HAP-1 (cell line): ENCODE data around the gene AP4B1.

Experiments
- DNase-seq, 2 experiments: peaks; one replicate each; pipeline ENCODE4 v3.0.0-alpha.2; 2016 to 2020; ENCODE audit warnings: low spot score in 2 of 2
- H3K27me3 ChIP-seq: fragments of 250-450 bp; sonication (Bioruptor Pico); 2 replicates; pipeline ENCODE4 v1.5.1; 2020; ENCODE audit warnings: low read depth, mild to moderate bottlenecking, moderate library complexity
- H3K36me3 ChIP-seq: fragments of 250-450 bp; sonication (Bioruptor Pico); replicated peaks from 2 replicates; pipeline ENCODE4 v1.5.1; 2020; ENCODE audit warnings: mild to moderate bottlenecking
- H3K4me1 ChIP-seq: fragments of 250-450 bp; sonication (Bioruptor Pico); 2 replicates; pipeline ENCODE4 v1.5.1; 2020; ENCODE audit warnings: mild to moderate bottlenecking
- H3K4me3 ChIP-seq: fragments of 250-450 bp; sonication (Bioruptor Pico); 2 replicates; pipeline ENCODE4 v1.5.1; 2020; ENCODE audit warnings: mild to moderate bottlenecking, moderate library complexity
- H3K9me3 ChIP-seq: fragments of 250-450 bp; sonication (Bioruptor Pico); 2 replicates; pipeline ENCODE4 v1.5.1; 2020; ENCODE audit warnings: mild to moderate bottlenecking, moderate library complexity
- in situ Hi-C: fragments of 300-500 bp; cut with MboI; formaldehyde crosslinking; loops from 3 replicates; pipeline ENCODE4 v1.14.3; 2020; ENCODE audit warnings: low sequenced_read_pairs, inconsistent platforms, mixed read lengths

AP4B1 gene

DNA sequence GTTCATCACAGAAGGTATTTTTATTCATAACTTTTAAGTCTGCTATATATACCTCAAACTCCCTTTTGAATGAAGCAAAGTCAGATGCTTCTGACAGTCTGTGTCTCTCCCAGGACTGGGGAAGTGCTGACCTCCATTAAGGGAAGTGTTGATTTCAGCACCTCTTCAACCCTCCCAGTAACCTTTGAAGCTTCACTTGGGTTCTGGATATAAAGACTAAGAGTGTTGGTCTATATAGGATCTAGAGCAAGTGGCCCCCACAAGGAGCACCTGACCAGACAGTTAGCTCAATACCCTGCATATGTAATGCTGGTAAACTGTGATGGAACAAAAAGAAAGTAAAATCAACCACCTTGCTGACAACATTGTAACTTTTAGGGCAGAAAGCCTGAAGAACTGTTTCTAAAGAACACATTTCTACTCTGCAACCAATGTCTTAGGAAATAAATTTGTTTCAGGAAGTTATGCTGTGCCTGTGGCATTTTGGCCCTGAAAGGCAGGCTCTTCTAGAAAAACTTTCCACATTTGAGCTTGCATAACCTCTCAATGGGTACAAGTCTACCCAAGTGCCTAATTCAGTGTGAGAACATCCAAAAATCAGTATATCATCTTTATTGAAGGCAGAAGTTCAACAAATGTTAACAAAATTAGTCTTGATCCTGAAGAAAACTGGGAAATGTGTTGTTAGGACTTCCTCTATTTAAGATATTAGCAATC lies 32.2 kb downstream of the AP4B1 start:
- Histone ChIP-seq H3K27me3 (no peaks in the 10 kb centered on the region), H3K9me3 (no peaks in the 10 kb centered on the region), H3K36me3 (no peaks in the 10 kb centered on the region), H3K4me1 (no peaks in the 10 kb centered on the region), H3K4me3 (no peak overlapping the region)
- in situ Hi-C loops = no loop called here
- DNase-seq = no peak

DNA sequence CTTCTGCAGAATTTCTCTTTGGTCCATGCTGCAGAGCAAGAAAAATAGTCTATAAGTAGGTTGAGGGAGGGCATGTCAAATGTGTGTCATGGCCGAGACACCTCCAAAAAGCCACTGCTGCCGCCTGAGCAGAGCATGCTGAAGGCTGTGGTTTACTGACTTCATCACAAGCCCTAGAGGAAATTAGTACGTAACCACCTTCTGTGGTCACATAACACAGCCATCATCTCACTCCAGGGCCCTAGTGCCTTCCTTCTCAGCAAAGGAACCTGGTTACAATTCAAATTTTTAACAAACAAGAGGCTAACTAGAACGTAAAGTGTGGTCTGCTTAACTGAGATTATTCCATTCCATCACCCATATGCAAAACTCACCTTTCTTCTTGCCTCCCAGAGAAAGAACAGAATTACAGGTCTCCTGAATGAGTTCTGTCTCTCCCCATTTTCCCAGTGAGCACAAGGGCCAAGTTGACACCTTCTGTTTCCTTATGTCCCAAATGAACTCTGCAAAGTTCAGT lies 32.9 kb downstream of the AP4B1 start, which contains the start of gene PTPN22:
TSS of gene PTPN22 (minus strand) at position 116 of the 517 bp plus-strand sequence.
- no peak within 1 kb of the TSS for H3K4me3 ChIP-seq
- DNase-seq = no peak
- H3K4me1 ChIP-seq = no peaks in the 10 kb centered on the region
- no peaks in the 10 kb centered on the region for H3K36me3 ChIP-seq
- in situ Hi-C loops = no loop called here
- no peaks in the 10 kb centered on the region for H3K27me3 ChIP-seq
- no peaks in the 10 kb centered on the region for H3K9me3 ChIP-seq

DNA sequence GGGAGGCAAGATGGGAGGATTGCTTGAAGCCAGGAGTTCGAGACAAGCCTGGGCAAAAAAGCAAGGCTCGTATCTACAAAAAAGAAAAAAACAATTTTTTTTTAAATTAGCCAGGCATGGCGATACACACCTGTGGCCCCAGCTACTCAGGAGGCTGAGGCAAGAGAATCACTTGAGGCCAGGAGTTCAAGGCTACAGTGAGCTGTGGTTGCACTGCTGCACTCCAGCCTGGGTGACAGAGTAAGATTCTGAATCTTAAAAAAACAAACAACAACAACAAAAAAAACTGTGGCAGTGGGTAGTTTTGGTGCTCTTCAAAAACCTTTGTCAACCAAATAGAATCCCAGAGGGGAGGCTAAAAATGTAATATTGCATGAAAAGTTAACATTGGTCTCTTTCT lies 33.8 kb downstream of the AP4B1 start:
- in situ Hi-C loops = no loop called here
- Histone ChIP-seq H3K4me1 (no peaks in the 10 kb centered on the region), H3K36me3 (no peaks in the 10 kb centered on the region), H3K27me3 (no peaks in the 10 kb centered on the region), H3K9me3 (no peaks in the 10 kb centered on the region), H3K4me3 (no peak overlapping the region)
- DNase-seq = no peak

DNA sequence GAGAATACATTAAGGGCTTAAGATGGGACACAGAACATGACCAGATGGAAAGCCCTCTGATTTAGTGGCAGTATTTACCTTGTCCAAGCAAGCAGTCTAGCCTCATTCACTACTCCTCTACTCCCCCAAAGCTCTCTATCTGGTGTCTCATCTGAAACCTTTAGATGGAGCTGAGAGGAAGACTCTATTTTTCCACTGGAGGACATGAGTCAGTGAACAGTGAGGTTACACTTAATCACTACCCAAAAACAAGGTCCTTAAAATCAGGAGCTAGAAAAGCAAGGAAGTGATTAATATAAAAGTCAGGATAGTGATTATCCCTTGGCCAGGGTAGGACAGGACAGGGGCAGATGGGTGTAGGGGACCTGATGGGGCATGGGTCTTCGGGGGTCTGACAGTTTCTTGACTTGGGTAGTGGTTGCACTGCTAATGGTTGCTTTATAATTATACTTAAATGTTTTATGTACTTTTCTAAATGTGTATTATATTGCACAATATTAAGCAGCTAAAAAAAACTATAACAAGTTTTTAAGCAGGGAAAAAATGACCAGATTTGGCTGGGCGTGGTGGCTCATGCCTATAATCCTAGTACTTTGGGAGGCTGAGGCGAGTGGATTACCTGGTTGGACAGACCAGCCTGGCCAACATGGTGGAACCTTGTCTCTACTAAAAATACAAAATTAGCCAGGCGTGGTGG lies 36.1 kb downstream of the AP4B1 start:
- Histone ChIP-seq H3K27me3 (no peaks in the 10 kb centered on the region), H3K4me3 (no peak overlapping the region), H3K36me3 (no peaks in the 10 kb centered on the region), H3K9me3 (no peaks in the 10 kb centered on the region), H3K4me1 (no peaks in the 10 kb centered on the region)
- in situ Hi-C loops = no loop called here
- DNase-seq = no peak

DNA sequence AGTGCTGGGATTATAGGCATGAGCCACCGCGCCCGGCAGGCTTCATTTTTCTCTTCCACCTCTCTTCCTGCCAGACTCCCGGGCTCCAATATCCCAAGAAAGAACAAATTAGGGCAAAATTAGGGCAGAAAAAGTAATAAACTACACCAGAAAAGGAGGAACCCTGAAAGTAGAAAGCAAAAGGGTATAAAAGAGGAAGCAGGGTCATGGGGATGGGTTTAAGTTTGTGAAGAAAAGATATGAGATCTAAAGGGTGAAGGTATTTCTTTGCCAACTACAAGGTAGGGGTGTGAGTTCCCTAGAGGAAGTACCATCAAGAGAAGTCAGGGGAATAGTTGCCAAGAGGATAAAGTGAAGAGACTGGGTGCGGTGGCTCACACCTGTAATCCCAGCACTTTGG lies 43.0 kb downstream of the AP4B1 start:
- Histone ChIP-seq H3K27me3 (0 out of 2 replicates have a peak, but pooled peaks cover 6% of the 10 kb centered on the region), H3K9me3 (no peaks in the 10 kb centered on the region), H3K4me3 (no peak overlapping the region), H3K4me1 (no peaks in the 10 kb centered on the region), H3K36me3 (no peaks in the 10 kb centered on the region)
- in situ Hi-C loops = no loop called here
- no peak for DNase-seq

DNA sequence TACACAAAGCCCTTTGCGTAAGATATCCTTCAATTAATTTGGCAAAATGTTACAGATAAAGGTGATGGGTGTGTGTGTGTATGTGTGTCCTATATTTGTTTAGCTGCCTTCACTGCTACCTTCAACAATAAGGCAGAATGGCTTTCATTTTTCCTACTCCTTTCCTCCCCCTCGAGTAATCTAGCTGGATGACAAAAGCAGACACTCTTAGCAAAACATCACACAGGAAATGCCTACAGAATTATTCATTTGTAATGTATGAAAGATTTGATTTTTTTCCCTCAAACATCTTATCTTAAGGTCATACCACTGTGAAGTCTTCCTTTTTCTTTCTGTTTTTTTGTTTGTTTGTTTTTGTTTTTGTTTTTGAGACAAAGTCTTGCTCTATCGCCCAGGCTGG lies 43.7 kb downstream of the AP4B1 start:
- Histone ChIP-seq H3K36me3 (no peaks in the 10 kb centered on the region), H3K4me3 (no peak overlapping the region), H3K27me3 (0 out of 2 replicates have a peak, but pooled peaks cover 6% of the 10 kb centered on the region), H3K4me1 (no peaks in the 10 kb centered on the region), H3K9me3 (no peaks in the 10 kb centered on the region)
- DNase-seq = no peak
- in situ Hi-C loops = no loop called here

DNA sequence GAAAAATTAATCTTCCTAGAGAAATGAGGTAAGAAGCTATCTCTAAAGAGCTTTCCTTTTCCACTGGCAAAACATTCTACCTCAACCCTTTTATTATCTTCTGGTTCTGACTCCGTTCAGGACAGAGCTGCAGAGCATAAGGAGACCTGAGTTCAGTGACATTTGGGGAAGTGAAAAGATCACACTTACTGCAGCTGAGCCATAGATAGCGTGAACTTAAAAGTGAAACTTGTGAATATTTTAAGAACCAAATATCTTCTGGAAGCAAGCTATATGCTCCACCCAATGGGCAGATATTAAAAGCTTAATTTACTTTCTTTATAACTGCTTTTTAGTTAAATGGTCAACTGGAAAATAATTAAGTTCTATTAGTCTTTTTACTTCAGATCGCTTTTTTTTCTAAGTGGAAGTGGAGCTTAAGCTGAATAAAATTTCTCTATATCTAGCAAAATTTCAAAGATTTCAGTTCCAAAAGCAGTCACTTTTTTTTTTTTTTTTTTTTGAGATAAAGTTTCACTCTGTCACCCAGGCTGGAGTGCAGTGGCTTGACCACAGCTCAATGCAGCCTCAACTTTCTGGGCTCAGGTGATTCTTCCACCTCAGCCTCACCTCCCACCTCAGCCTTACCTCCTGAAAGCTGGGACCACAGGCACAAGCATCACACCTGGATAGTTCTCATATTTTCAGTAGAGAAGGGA lies 45.0 kb downstream of the AP4B1 start:
- no peaks in the 10 kb centered on the region for H3K36me3 ChIP-seq
- H3K4me1 ChIP-seq = no peaks in the 10 kb centered on the region
- no peaks in the 10 kb centered on the region for H3K9me3 ChIP-seq
- H3K27me3 ChIP-seq = 0 out of 2 replicates have a peak, but pooled peaks cover 6% of the 10 kb centered on the region
- in situ Hi-C loops = no loop called here
- no peak for DNase-seq
- no peak overlapping the region for H3K4me3 ChIP-seq

DNA sequence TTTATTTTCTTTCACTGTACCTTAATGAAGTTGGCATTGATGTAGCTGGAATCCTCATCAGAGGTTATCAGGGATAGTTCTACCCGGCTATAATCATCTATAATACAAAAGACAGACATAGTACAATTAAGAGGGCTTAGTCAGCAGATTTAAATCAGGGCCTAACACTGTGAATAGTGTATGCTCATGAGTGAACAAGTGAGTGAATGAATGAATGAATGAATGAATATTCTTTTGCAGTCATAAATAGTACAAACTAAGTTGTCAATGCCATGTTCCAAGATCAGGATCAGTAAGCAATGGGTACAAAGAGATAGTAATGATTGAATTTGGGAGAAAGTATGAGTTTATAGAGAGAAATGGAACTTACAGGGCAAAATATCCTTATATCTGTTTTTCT lies 45.6 kb downstream of the AP4B1 start:
- DNase-seq = no peak
- no peak overlapping the region for H3K4me3 ChIP-seq
- in situ Hi-C loops = no loop called here
- no peaks in the 10 kb centered on the region for H3K36me3 ChIP-seq
- H3K27me3 ChIP-seq = 0 out of 2 replicates have a peak, but pooled peaks cover 6% of the 10 kb centered on the region
- no peaks in the 10 kb centered on the region for H3K9me3 ChIP-seq
- H3K4me1 ChIP-seq = no peaks in the 10 kb centered on the region

DNA sequence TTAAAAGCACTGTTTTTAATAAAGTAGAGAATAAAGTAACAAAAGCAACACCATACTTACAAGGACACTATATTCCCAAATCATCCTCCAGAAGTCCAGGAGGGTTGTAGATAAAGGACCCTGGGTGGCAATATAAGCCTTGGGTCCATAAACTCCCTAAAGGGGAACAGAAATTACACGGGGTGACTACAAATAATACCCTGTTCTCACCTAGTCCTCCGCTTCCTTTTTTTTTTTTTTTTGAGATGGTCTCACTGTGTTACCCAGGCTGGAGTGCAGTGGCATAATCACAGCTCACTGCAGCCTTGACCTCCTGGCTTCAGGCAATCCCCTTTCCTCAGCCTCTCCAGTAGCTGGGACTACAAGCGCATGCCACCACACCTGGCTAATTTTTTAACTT lies 46.2 kb downstream of the AP4B1 start:
- Histone ChIP-seq H3K36me3 (no peaks in the 10 kb centered on the region), H3K4me3 (no peak overlapping the region), H3K27me3 (0 out of 2 replicates have a peak, but pooled peaks cover 6% of the 10 kb centered on the region), H3K4me1 (no peaks in the 10 kb centered on the region), H3K9me3 (no peaks in the 10 kb centered on the region)
- in situ Hi-C loops = no loop called here
- no peak for DNase-seq

DNA sequence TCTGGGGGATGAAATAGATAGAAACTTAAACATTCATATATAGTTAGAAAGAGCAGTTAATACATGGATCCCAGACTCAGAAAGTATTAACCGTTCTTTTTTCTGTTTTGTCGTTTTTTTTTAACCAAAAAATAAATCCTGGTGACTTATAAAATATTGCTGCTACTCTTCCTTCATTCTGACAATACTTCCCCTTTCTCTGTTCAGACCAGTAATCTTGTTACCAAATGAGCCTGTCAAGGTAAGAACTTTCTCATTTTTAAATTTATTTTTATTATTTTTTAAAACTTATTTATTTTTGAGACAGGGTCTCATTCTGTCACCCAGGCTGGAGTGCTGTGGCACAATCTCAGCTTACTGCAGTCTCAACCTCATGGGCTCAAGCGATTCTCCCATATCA lies 46.8 kb downstream of the AP4B1 start:
- H3K4me1 ChIP-seq = no peaks in the 10 kb centered on the region
- DNase-seq = no peak
- in situ Hi-C loops = no loop called here

DNA sequence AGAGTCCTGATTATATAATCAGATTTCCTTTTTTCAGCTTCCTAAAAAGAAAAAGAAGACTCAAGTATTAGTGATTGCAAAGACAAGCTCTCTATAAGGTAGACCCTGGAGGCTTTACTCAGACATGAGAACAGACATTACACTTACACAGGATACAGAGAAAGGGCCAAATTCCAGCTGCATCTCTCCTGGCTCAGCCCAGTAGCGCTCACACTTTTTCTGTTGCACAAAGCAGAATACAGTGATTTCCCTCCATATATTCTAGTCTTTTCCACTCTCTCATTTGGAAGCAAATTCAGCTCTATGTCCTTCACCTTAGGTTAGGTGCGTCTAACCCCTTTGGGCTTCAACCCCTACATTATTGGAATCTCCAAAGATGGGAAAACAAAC lies 48.2 kb downstream of the AP4B1 start:
- no peak for DNase-seq
- no peaks in the 10 kb centered on the region for H3K36me3 ChIP-seq
- no peak overlapping the region for H3K4me3 ChIP-seq
- H3K9me3 ChIP-seq = no peaks in the 10 kb centered on the region
- 0 out of 2 replicates have a peak, but pooled peaks cover 6% of the 10 kb centered on the region for H3K27me3 ChIP-seq
- in situ Hi-C loops = no loop called here
- H3K4me1 ChIP-seq = no peaks in the 10 kb centered on the region

More for the DNA sequence above, 46.8 kb downstream of the AP4B1 start:
- Histone ChIP-seq H3K36me3 (no peaks in the 10 kb centered on the region), H3K9me3 (no peaks in the 10 kb centered on the region), H3K27me3 (0 out of 2 replicates have a peak, but pooled peaks cover 6% of the 10 kb centered on the region), H3K4me3 (no peak overlapping the region)

DNA sequence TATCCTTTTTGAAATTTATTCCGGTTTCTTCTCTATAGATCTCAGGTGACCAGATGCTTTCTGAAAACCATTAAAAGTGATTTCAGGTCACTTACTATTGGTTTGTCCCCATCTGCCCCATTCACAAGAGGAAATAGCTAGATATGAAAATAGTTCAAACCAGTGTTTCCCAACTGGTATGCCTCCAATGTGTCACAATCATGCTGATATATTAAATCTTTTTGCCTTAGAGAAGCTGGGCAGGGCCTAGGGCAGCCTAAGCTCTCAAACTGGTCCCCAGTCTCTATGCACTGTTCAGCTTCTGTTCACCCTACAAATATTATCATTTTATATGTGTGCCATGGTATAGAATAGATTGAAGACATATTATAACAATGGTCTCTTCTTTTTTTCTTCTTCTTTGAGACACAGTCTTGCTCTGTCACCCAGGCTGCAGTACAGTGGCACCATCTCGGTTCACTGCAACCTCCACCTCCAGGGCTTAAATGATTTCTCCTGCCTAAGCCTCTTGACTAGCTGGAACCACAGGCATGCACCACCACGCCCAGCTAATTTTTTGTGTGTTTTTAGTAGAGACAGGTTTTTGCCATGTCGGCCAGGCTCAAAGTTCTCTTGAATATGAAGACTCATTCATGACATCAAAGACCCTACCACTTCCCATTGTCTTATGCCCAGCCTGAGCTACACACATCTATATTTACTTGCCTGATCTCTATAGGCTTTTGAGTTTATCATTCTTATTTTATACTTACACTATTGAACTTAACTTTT lies 48.8 kb downstream of the AP4B1 start:
- DNase-seq = no peak
- no peaks in the 10 kb centered on the region for H3K9me3 ChIP-seq
- no peaks in the 10 kb centered on the region for H3K36me3 ChIP-seq
- no peak overlapping the region for H3K4me3 ChIP-seq
- 0 out of 2 replicates have a peak, but pooled peaks cover 6% of the 10 kb centered on the region for H3K27me3 ChIP-seq
- no peaks in the 10 kb centered on the region for H3K4me1 ChIP-seq
- in situ Hi-C loops = no loop called here

DNA sequence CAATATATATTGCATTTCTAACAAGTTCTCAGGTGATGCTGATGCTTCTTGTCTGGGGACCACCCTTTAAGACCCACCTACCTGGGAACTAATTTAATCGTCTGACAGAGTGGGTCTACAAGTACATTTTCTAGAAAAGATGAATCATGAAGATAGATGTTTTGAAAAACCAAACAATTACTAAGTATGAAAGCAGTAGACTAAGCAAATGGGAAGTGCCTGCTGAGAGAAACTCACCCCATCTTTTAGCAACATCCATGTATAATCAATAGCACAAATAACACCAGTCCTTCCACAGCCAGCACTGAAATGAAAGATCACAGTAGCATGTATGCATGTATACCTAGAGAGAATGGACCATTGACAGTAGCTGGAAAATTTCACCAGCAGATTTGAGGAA lies 50.4 kb downstream of the AP4B1 start:
- no peak for DNase-seq
- no peaks in the 10 kb centered on the region for H3K9me3 ChIP-seq
- no peaks in the 10 kb centered on the region for H3K36me3 ChIP-seq
- no peaks in the 10 kb centered on the region for H3K4me1 ChIP-seq
- 0 out of 2 replicates have a peak, but pooled peaks cover 6% of the 10 kb centered on the region for H3K27me3 ChIP-seq
- in situ Hi-C loops = no loop called here
- no peak overlapping the region for H3K4me3 ChIP-seq
